ENCODE results near the gene OGN.

The OGN gene

GRCh38 chr9:92405818-92406217 lies 1.4 kb upstream of the OGN start:
- TF ChIP-seq CTCF (IDR thresholded peaks at IDR 0.05; ENCODE audit: insufficient read depth, low read depth, low read length, missing control alignments), result no peak
- H3K4me3 ChIP-seq (ENCODE audit: low read depth, low read length), result no peak overlapping the region
- DNase-seq (ENCODE audit: low read depth), result no peak

DNA sequence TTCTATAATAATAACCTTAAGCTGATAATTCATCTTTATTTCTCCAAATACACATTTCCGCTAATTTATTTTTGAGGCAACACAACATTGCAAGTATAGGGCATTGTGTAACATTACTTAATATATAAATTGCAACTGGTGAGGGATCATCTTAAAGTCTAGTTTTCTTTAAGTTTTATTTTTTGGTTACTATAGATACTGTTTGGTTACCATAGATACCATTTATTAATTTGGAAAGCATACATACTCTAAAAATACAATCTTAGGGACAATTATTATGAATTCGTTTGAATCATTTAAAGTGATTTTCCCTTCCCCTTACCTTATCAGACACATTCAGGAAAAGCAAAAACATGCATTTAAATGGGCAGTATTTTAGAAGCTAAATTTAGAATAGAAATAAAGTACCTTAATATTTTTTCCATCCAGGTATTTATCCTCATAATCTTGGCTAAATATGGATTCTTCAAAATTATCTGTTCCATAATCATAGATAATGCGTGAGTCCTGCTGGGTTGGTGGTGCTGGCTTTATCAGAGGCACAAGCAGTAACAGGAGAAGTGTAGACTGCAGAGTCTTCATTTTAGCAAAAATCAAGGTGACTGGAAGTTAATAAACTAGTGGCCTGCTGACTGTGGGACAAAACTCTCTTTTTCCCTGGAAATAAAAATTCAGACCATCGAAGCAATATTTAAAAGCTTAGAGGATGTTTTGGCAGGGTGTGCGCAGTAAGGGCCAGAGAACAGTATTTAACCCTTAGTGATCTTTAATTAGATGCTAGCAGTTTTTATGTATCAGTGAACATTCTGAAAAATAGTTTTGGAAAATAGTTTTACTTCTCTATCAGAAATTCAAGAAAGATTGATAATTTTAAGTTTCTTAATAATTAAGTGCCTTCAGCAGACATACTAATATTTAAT lies 1.3 kb downstream of the OGN start:
- no peak for TF ChIP-seq CTCF (IDR thresholded peaks at IDR 0.05; ENCODE audit: insufficient read depth, low read depth, low read length, missing control alignments)

GRCh38 chr9:92402360-92402759 lies 2.0 kb downstream of the OGN start:
- H3K4me3 ChIP-seq (ENCODE audit: low read depth, low read length), result no peak overlapping the region
- DNase-seq (ENCODE audit: low read depth), result no peak
- no peak for TF ChIP-seq CTCF (IDR thresholded peaks at IDR 0.05; ENCODE audit: insufficient read depth, low read depth, low read length, missing control alignments)

More for the DNA sequence above, 1.3 kb downstream of the OGN start:
- H3K4me3 ChIP-seq (ENCODE audit: low read depth, low read length), result no peak overlapping the region
- no peak for DNase-seq (ENCODE audit: low read depth)

DNA sequence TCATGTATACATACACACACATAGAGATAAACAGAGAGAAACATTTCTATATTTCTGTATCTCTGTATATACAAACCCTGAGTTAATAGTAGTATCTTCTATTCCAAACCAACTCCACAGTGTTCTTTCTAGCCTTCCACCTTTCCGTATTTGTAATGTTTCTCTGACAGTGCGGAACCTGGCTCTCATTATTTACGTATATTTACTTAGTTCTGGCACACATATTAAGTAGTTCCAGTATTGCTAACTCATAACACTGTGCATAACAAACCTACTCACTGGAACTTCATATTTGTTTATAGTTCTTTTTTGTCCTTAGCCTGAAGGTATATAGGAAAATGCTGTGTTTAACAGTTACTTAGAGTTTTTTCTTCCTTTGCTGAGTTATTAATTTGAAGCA lies 6.5 kb downstream of the OGN start:
- DNase-seq (ENCODE audit: low read depth), result no peak
- TF ChIP-seq CTCF (IDR thresholded peaks at IDR 0.05; ENCODE audit: insufficient read depth, low read depth, low read length, missing control alignments), result no peak
- no peak overlapping the region for H3K4me3 ChIP-seq (ENCODE audit: low read depth, low read length)

- DNase-seq (ENCODE audit: low read depth), result no peak
Measured at GRCh38 chr9:92395617-92396016, 8.8 kb downstream of the OGN start.

GRCh38 chr9:92393686-92394085 lies 10.7 kb downstream of the OGN start:
- TF ChIP-seq CTCF (IDR thresholded peaks at IDR 0.05; ENCODE audit: insufficient read depth, low read depth, low read length, missing control alignments), result no peak
- DNase-seq (ENCODE audit: low read depth), result no peak

More at GRCh38 chr9:92395617-92396016, 8.8 kb downstream of the OGN start:
- TF ChIP-seq CTCF (IDR thresholded peaks at IDR 0.05; ENCODE audit: insufficient read depth, low read depth, low read length, missing control alignments), result no peak
- H3K4me3 ChIP-seq (ENCODE audit: low read depth, low read length), result no peak overlapping the region

More at GRCh38 chr9:92393686-92394085, 10.7 kb downstream of the OGN start:
- no peak overlapping the region for H3K4me3 ChIP-seq (ENCODE audit: low read depth, low read length)
